K562 (cell line): ENCODE data around the gene PSMA8. TPM values are rescaled to one million over a fixed set of nuclear protein-coding genes. Genes with fewer than 3 reads are reported as not detected.

Experiments
- CC2D1A ChIP-seq: fragments of 450-650 bp; IDR thresholded peaks from 2 replicates; pipeline ENCODE4 v1.6.1; 2017; ENCODE audit warnings: mild to moderate bottlenecking
- E2F3 ChIP-seq: fragments of 250-450 bp; sonication (Bioruptor Pico); IDR thresholded peaks from 2 replicates; pipeline ENCODE4 v1.4.0; 2020; ENCODE audit warnings: mild to moderate bottlenecking
- E2F5 ChIP-seq: sonication (generic); formaldehyde crosslinking; IDR thresholded peaks from 2 replicates; pipeline ENCODE4 v1.8.0; 2022; ENCODE audit warnings: mild to moderate bottlenecking, missing genetic modification reagents
- FOXP4 ChIP-seq: sonication (generic); formaldehyde crosslinking; IDR thresholded peaks from 2 replicates; pipeline ENCODE4 v1.8.0; 2022; ENCODE audit warnings: mild to moderate bottlenecking, missing genetic modification reagents, borderline replicate concordance
- IRF9 ChIP-seq: fragments of 450-650 bp; IDR thresholded peaks from 2 replicates; pipeline ENCODE4 v1.6.1; 2016; ENCODE audit warnings: missing biosample characterization, missing genetic modification characterization
- JUND ChIP-seq, 2 experiments: IDR thresholded peaks; 2 replicates in 1 of 2; 3 replicates in 1 of 2; pipeline ENCODE4 v1.6.1; 2011; ENCODE audit warnings: borderline replicate concordance in 2 of 2, low read depth in 2 of 2, low read length in 2 of 2, improper control_type of control experiment in 1 of 2, missing biosample characterization in 1 of 2, missing genetic modification characterization in 1 of 2, missing genetic modification reagents in 1 of 2
- PATZ1 ChIP-seq: fragments of 250-450 bp; sonication (Bioruptor Pico); IDR thresholded peaks from 2 replicates; pipeline ENCODE4 v1.5.0; 2020; ENCODE audit warnings: mild to moderate bottlenecking, borderline replicate concordance
- TBL1XR1 ChIP-seq, 2 experiments: IDR thresholded peaks; 2 replicates each; pipeline ENCODE4 v1.6.1; 2012; ENCODE audit warnings: improper control_type of control experiment in 2 of 2, low read length in 2 of 2, mild to moderate bottlenecking in 1 of 2
- THRB ChIP-seq: fragments of 450-650 bp; formaldehyde crosslinking; conservative IDR thresholded peaks from 2 replicates; pipeline ENCODE4 v1.4.0; 2022; ENCODE audit warnings: mild to moderate bottlenecking, missing genetic modification characterization
- USF2 ChIP-seq: sonication (generic); formaldehyde crosslinking; IDR thresholded peaks from 2 replicates; pipeline ENCODE4 v1.5.0; 2020; ENCODE audit warnings: missing genetic modification reagents
- ZFP30 ChIP-seq: fragments of 250-450 bp; sonication (Bioruptor Pico); IDR thresholded peaks from 2 replicates; pipeline ENCODE4 v1.8.0; 2022; ENCODE audit warnings: moderate library complexity, mild to moderate bottlenecking, inconsistent platforms, borderline replicate concordance
- ZNF57 ChIP-seq: fragments of 450-650 bp; formaldehyde crosslinking; IDR thresholded peaks from 2 replicates; pipeline ENCODE4 v1.4.0; 2020; ENCODE audit warnings: mild to moderate bottlenecking, moderate library complexity
- ZNF696 ChIP-seq: fragments of 250-450 bp; sonication (Bioruptor Pico); conservative IDR thresholded peaks from 2 replicates; pipeline ENCODE4 v1.4.0; 2020; ENCODE audit warnings: mild to moderate bottlenecking, moderate library complexity
- ZNF699 ChIP-seq: fragments of 250-450 bp; sonication (Bioruptor Pico); IDR thresholded peaks from 2 replicates; pipeline ENCODE4 v1.8.0; 2021; ENCODE audit warnings: mild to moderate bottlenecking, moderate library complexity; ENCODE audit not compliant: insufficient replicate concordance
- polyA plus RNA-seq, 8 experiments: library from polyadenylated mRNA; depleted of rRNA in 4 of 8; stranded (reverse) in 5 of 8; unstranded in 3 of 8; fragments of >200 nt; fragmentation: Nextera tagmentation in 2 of 8; fragmentation: Illumina TruSeq in 1 of 8; extraction: Ambion mirVana in 2 of 8; extraction: Trizol in 1 of 8; gene quantifications; 2 replicates each; pipeline versions ENCODE4 v1.2.1 to v1.2.3, GENCODE V29; 2011 to 2014; ENCODE audit warnings: inconsistent platforms in 1 of 8, missing spikeins in 1 of 8
- total RNA-seq, 7 experiments: library from RNA; depleted of rRNA in 6 of 7; stranded (reverse); fragments of >200 nt in 6 of 7; fragmentation: Illumina TruSeq in 2 of 7; extraction: Trizol in 2 of 7; gene quantifications; 2 replicates each; pipeline versions ENCODE4 v1.2.1 to v1.2.3, GENCODE V29; 2011 to 2021; ENCODE audit warnings: low replicate concordance in 1 of 7

Gene PSMA8
- total and polyA plus RNA-seq, 9 of the 15 experiments (the other 6 are each of a cell fraction or from before 2014, with no cell fraction given) = not detected

- TF ChIP-seq E2F5 (CRISPR knock-in tag) (no peak; the same call in 1 of the 2 replicates), ZFP30 (CRISPR knock-in tag) (no peak), JUND (IDR thresholded peaks at IDR 0.05; ENCODE audit: borderline replicate concordance, low read depth, low read length) (peak; percentile 97), JUND (tag; IDR thresholded peaks at IDR 0.05; ENCODE audit: borderline replicate concordance, low read depth, low read length) (no peak; the same call in 2 of the 3 replicates), ZNF699 (CRISPR knock-in tag) (no peak), USF2 (CRISPR knock-in tag) (no peak; the same call in 1 of the 2 replicates), ZNF57 (CRISPR knock-in tag) (no peak), CC2D1A (peak; percentile 61; the same call in 1 of the 2 replicates), IRF9 (tag) (no peak), THRB (0 out of 2 replicates have a peak, but pooled peaks have one; percentile 22), ZNF696 (no peak), FOXP4 (CRISPR knock-in tag) (peak; percentile 54; the same call in 1 of the 2 replicates), PATZ1 (CRISPR knock-in tag) (no peak), TBL1XR1 (IDR thresholded peaks at IDR 0.05; ENCODE audit: low read length in 2 of 2) (peak in 1 of 2 experiments; percentile 17; a peak in 1 of 4 replicates), E2F3 (CRISPR knock-in tag) (peak; percentile 54; the same call in 1 of the 2 replicates)
These were observed 43.3 kb upstream of the PSMA8 start, which contains the start of gene SS18 (continued) for GRCh38 chr18:26090130-26091046.
